GM23338 (cell line): ENCODE results near the gene FKBP5.

Experiments
- EZH2 ChIP-seq: fragments of 200-600 bp; sonication (generic); IDR thresholded peaks from one replicate; pipeline ENCODE4 v1.8.0; 2017; ENCODE audit warnings: antibody characterized with exemption, mild to moderate bottlenecking, low read depth; ENCODE audit not compliant: unreplicated experiment
- EZH2phosphoT487 ChIP-seq: fragments of 200-600 bp; sonication (generic); IDR thresholded peaks from one replicate; pipeline ENCODE4 v1.8.1; 2018; ENCODE audit warnings: antibody characterized with exemption; ENCODE audit not compliant: unreplicated experiment
- JUNB ChIP-seq: IDR thresholded peaks from one replicate; pipeline ENCODE4 v1.6.1; 2016; ENCODE audit warnings: antibody characterized with exemption; ENCODE audit not compliant: unreplicated experiment
- POLR2AphosphoS5 ChIP-seq: IDR thresholded peaks from 2 replicates; pipeline ENCODE4 v1.6.1; 2016; ENCODE audit warnings: antibody characterized with exemption, low read depth
- STAT1 ChIP-seq: IDR thresholded peaks from one replicate; pipeline ENCODE4 v1.6.1; 2016; ENCODE audit warnings: antibody characterized with exemption; ENCODE audit not compliant: unreplicated experiment
- ZNF331 ChIP-seq: fragments of 250-450 bp; sonication (Bioruptor Pico); IDR thresholded peaks from 2 replicates; pipeline ENCODE4 v1.5.0; 2020; ENCODE audit warnings: low read depth, mild to moderate bottlenecking, moderate library complexity
- TF ChIP-seq, protein P1 (sequence below), 2 experiments: fragments of 200-600 bp in 1 of 2; sonication (generic) in 1 of 2; conservative IDR thresholded peaks; 2 replicates each; pipeline versions ENCODE4 v1.5.1 to v1.6.1; 2016 to 2017; ENCODE audit warnings: antibody characterized with exemption in 2 of 2, low read depth in 2 of 2, mild to moderate bottlenecking in 2 of 2, moderate library complexity in 1 of 2
- TF ChIP-seq, protein P2 (sequence below): IDR thresholded peaks from one replicate; pipeline ENCODE4 v1.6.1; 2018; ENCODE audit warnings: antibody characterized with exemption; ENCODE audit not compliant: unreplicated experiment
- TF ChIP-seq, protein P3 (sequence below): IDR thresholded peaks from 2 replicates; pipeline ENCODE4 v1.6.1; 2016; ENCODE audit warnings: antibody characterized with exemption

DNA sequence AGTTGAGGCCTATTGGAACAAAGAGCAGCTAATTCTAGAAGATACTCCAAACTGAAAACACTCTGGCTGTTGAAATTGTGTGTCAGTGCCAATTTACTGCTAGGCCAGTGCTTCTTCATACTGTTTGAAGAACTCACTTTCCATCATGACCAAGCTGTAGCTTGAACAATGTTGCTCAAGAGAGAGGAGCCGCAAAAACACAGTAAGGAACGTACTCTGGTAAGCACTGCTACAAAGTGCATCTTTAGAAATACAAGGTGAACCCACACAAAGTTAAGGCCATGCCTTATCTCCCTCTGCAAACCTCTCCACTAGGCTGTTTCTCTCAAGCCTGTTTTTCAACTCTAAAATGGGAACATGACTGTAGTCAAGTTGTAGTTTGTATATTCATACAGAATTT lies 101.5 kb downstream of the FKBP5 start:
- TF ChIP-seq, protein P1, sequence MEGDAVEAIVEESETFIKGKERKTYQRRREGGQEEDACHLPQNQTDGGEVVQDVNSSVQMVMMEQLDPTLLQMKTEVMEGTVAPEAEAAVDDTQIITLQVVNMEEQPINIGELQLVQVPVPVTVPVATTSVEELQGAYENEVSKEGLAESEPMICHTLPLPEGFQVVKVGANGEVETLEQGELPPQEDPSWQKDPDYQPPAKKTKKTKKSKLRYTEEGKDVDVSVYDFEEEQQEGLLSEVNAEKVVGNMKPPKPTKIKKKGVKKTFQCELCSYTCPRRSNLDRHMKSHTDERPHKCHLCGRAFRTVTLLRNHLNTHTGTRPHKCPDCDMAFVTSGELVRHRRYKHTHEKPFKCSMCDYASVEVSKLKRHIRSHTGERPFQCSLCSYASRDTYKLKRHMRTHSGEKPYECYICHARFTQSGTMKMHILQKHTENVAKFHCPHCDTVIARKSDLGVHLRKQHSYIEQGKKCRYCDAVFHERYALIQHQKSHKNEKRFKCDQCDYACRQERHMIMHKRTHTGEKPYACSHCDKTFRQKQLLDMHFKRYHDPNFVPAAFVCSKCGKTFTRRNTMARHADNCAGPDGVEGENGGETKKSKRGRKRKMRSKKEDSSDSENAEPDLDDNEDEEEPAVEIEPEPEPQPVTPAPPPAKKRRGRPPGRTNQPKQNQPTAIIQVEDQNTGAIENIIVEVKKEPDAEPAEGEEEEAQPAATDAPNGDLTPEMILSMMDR (conservative IDR thresholded peaks at IDR 0.05; ENCODE audit: low read depth in 2 of 2), result no peak
- TF ChIP-seq, protein P2, sequence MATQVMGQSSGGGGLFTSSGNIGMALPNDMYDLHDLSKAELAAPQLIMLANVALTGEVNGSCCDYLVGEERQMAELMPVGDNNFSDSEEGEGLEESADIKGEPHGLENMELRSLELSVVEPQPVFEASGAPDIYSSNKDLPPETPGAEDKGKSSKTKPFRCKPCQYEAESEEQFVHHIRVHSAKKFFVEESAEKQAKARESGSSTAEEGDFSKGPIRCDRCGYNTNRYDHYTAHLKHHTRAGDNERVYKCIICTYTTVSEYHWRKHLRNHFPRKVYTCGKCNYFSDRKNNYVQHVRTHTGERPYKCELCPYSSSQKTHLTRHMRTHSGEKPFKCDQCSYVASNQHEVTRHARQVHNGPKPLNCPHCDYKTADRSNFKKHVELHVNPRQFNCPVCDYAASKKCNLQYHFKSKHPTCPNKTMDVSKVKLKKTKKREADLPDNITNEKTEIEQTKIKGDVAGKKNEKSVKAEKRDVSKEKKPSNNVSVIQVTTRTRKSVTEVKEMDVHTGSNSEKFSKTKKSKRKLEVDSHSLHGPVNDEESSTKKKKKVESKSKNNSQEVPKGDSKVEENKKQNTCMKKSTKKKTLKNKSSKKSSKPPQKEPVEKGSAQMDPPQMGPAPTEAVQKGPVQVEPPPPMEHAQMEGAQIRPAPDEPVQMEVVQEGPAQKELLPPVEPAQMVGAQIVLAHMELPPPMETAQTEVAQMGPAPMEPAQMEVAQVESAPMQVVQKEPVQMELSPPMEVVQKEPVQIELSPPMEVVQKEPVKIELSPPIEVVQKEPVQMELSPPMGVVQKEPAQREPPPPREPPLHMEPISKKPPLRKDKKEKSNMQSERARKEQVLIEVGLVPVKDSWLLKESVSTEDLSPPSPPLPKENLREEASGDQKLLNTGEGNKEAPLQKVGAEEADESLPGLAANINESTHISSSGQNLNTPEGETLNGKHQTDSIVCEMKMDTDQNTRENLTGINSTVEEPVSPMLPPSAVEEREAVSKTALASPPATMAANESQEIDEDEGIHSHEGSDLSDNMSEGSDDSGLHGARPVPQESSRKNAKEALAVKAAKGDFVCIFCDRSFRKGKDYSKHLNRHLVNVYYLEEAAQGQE, result no peak
- TF ChIP-seq EZH2phosphoT487 (no peak), POLR2AphosphoS5 (no peak), EZH2 (no peak), JUNB (no peak), ZNF331 (no peak), STAT1 (no peak)
- TF ChIP-seq, protein P3, sequence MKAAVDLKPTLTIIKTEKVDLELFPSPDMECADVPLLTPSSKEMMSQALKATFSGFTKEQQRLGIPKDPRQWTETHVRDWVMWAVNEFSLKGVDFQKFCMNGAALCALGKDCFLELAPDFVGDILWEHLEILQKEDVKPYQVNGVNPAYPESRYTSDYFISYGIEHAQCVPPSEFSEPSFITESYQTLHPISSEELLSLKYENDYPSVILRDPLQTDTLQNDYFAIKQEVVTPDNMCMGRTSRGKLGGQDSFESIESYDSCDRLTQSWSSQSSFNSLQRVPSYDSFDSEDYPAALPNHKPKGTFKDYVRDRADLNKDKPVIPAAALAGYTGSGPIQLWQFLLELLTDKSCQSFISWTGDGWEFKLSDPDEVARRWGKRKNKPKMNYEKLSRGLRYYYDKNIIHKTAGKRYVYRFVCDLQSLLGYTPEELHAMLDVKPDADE, result no peak
